ENCODE data around the gene TBX20. TPM values are rescaled to one million over a fixed set of nuclear protein-coding genes. Genes with fewer than 3 reads are reported as not detected.
"Not testable (repeated sequence)": the region's sequence is repeated elsewhere in the genome, so short reads cannot be mapped to it uniquely, and the experiment has no call there.

TBX20 gene
- total RNA-seq, 4 donors from 2014 or later: not detected

- DNase-seq (ENCODE audit: low spot score) (no peak), ATAC-seq (ENCODE audit: low FRiP score) (no peak)
- no peak for TF ChIP-seq CTCF (IDR thresholded peaks at IDR 0.05)
Measured at GRCh38 chr7:35232994-35233393, 20.9 kb downstream of the TBX20 start.

GRCh38 chr7:35231221-35231620 lies 22.7 kb downstream of the TBX20 start:
- not testable (repeated sequence) for ATAC-seq (ENCODE audit: low FRiP score)

GRCh38 chr7:35229116-35229780 lies 24.7 kb downstream of the TBX20 start:
- not testable (repeated sequence) for ATAC-seq (ENCODE audit: low FRiP score)

More at GRCh38 chr7:35231221-35231620, 22.7 kb downstream of the TBX20 start:
- DNase-seq (ENCODE audit: low spot score): not testable (repeated sequence)

GRCh38 chr7:35228496-35229051 lies 25.3 kb downstream of the TBX20 start:
- not testable (repeated sequence) for DNase-seq (ENCODE audit: low spot score); ATAC-seq (ENCODE audit: low FRiP score)

More at GRCh38 chr7:35229116-35229780, 24.7 kb downstream of the TBX20 start:
- DNase-seq (ENCODE audit: low spot score): not testable (repeated sequence)

- DNase-seq (ENCODE audit: low spot score); ATAC-seq (ENCODE audit: low FRiP score): not testable (repeated sequence)
Measured at GRCh38 chr7:35227438-35227837, 26.5 kb downstream of the TBX20 start.

- DNase-seq (ENCODE audit: low spot score); ATAC-seq (ENCODE audit: low FRiP score): not testable (repeated sequence)
Measured at GRCh38 chr7:35222445-35222844, 31.5 kb downstream of the TBX20 start.

- not testable (repeated sequence) for DNase-seq (ENCODE audit: low spot score); ATAC-seq (ENCODE audit: low FRiP score)
Measured at GRCh38 chr7:35220176-35220575, 33.7 kb downstream of the TBX20 start.

GRCh38 chr7:35216033-35216432 lies 37.9 kb downstream of the TBX20 start:
- not testable (repeated sequence) for ATAC-seq (ENCODE audit: low FRiP score); DNase-seq (ENCODE audit: low spot score)

- DNase-seq (ENCODE audit: low spot score); ATAC-seq (ENCODE audit: low FRiP score): not testable (repeated sequence)
Measured at GRCh38 chr7:35215063-35215462, 38.8 kb downstream of the TBX20 start.

GRCh38 chr7:35206924-35207323 lies 47.0 kb downstream of the TBX20 start:
- not testable (repeated sequence) for ATAC-seq (ENCODE audit: low FRiP score); DNase-seq (ENCODE audit: low spot score)

- not testable (repeated sequence) for DNase-seq (ENCODE audit: low spot score); ATAC-seq (ENCODE audit: low FRiP score)
Measured at GRCh38 chr7:35204850-35205249, 49.0 kb downstream of the TBX20 start.

GRCh38 chr7:35204031-35204430 lies 49.9 kb downstream of the TBX20 start:
- not testable (repeated sequence) for DNase-seq (ENCODE audit: low spot score); ATAC-seq (ENCODE audit: low FRiP score)

- not testable (repeated sequence) for DNase-seq (ENCODE audit: low spot score); ATAC-seq (ENCODE audit: low FRiP score)
Measured at GRCh38 chr7:35202353-35202752, 51.5 kb downstream of the TBX20 start.

- ATAC-seq (ENCODE audit: low FRiP score); DNase-seq (ENCODE audit: low spot score): not testable (repeated sequence)
Measured at GRCh38 chr7:35200170-35200569, 53.7 kb downstream of the TBX20 start.

- not testable (repeated sequence) for DNase-seq (ENCODE audit: low spot score)
- peak; percentile 82 for ATAC-seq (ENCODE audit: low FRiP score)
Measured at GRCh38 chr7:35198370-35199140, 55.3 kb downstream of the TBX20 start.

- not testable (repeated sequence) for DNase-seq (ENCODE audit: low spot score); ATAC-seq (ENCODE audit: low FRiP score)
Measured at GRCh38 chr7:35191571-35191970, 62.3 kb downstream of the TBX20 start.

GRCh38 chr7:35190146-35190773 lies 63.6 kb downstream of the TBX20 start:
- DNase-seq (ENCODE audit: low spot score): not testable (repeated sequence)

GRCh38 chr7:35186751-35187150 lies 67.1 kb downstream of the TBX20 start:
- ATAC-seq (ENCODE audit: low FRiP score); DNase-seq (ENCODE audit: low spot score): not testable (repeated sequence)

More at GRCh38 chr7:35190146-35190773, 63.6 kb downstream of the TBX20 start:
- ATAC-seq (ENCODE audit: low FRiP score): not testable (repeated sequence)

Data from omental fat pad (tissue), 4 donors.